NB4 (cell line): Measurements from ENCODE around the gene GOSR1.

Experiments
- DNase-seq: peaks from one replicate; pipeline ENCODE4 v3.0.0; 2010; ENCODE audit warnings: low read depth
- H3K4me3 ChIP-seq: one replicate; pipeline ENCODE4 v1.5.1; 2011; ENCODE audit warnings: mild to moderate bottlenecking, low read depth, low read length, moderate library complexity
- MAX ChIP-seq: IDR thresholded peaks from 2 replicates; pipeline ENCODE4 v1.6.1; 2011; ENCODE audit warnings: low read depth, low read length
- MYC ChIP-seq: IDR thresholded peaks from 2 replicates; pipeline ENCODE4 v1.6.1; 2011; ENCODE audit warnings: low read depth, low read length
- POLR2A ChIP-seq: IDR thresholded peaks from 2 replicates; pipeline ENCODE4 v1.6.1; 2011; ENCODE audit warnings: mild to moderate bottlenecking; ENCODE audit not compliant: insufficient read length; ENCODE audit errors: extremely low read depth
- TF ChIP-seq, protein P1 (sequence below): IDR thresholded peaks from one replicate; pipeline ENCODE4 v1.5.1; 2012; ENCODE audit warnings: low read depth, low read length

Gene GOSR1

GRCh38 chr17:30482555-30482954, 5.3 kb downstream of the GOSR1 start:
- no peak overlapping the region for H3K4me3 ChIP-seq
- DNase-seq = no peak
- TF ChIP-seq MAX (no peak), POLR2A (no peak), MYC (no peak)
- TF ChIP-seq, protein P1, sequence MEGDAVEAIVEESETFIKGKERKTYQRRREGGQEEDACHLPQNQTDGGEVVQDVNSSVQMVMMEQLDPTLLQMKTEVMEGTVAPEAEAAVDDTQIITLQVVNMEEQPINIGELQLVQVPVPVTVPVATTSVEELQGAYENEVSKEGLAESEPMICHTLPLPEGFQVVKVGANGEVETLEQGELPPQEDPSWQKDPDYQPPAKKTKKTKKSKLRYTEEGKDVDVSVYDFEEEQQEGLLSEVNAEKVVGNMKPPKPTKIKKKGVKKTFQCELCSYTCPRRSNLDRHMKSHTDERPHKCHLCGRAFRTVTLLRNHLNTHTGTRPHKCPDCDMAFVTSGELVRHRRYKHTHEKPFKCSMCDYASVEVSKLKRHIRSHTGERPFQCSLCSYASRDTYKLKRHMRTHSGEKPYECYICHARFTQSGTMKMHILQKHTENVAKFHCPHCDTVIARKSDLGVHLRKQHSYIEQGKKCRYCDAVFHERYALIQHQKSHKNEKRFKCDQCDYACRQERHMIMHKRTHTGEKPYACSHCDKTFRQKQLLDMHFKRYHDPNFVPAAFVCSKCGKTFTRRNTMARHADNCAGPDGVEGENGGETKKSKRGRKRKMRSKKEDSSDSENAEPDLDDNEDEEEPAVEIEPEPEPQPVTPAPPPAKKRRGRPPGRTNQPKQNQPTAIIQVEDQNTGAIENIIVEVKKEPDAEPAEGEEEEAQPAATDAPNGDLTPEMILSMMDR = no peak

GRCh38 chr17:30483159-30483558, 6.0 kb downstream of the GOSR1 start:
- TF ChIP-seq MYC (no peak), MAX (no peak), POLR2A (no peak)
- TF ChIP-seq, protein P1 = no peak
- no peak overlapping the region for H3K4me3 ChIP-seq
- no peak for DNase-seq

DNA sequence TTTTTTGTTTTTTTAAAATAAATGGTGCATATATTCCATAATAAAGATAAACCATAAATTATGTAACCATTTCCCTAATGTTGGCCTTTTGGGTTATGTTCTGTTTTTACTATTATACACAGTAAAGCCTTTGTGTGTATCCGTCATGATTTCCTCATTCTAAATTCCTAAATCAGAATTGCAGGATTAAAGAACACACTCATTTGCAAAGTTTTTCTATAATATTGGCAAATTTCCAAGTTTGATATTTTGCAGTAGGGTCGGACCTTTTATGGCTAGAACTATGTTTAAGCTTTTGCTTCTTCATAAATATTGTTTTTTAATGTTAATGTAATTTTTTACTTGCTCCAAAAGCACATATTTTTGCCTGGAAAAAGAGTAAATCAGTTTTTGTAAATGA, 16.6 kb downstream of the GOSR1 start:
- no peak overlapping the region for H3K4me3 ChIP-seq
- TF ChIP-seq POLR2A (no peak), MAX (no peak), MYC (no peak)
- TF ChIP-seq, protein P1 = no peak
- DNase-seq = no peak

- no peak overlapping the region for H3K4me3 ChIP-seq
- TF ChIP-seq POLR2A (no peak), MYC (no peak), MAX (no peak)
- TF ChIP-seq, protein P1 = no peak
- DNase-seq = no peak
Measured at GRCh38 chr17:30495586-30495985, 18.4 kb downstream of the GOSR1 start.

- TF ChIP-seq, protein P1 = no peak
- no peak for TF ChIP-seq MAX
- no peak overlapping the region for H3K4me3 ChIP-seq
- DNase-seq = no peak
Measured at GRCh38 chr17:30503558-30503957, 26.4 kb downstream of the GOSR1 start.

DNA sequence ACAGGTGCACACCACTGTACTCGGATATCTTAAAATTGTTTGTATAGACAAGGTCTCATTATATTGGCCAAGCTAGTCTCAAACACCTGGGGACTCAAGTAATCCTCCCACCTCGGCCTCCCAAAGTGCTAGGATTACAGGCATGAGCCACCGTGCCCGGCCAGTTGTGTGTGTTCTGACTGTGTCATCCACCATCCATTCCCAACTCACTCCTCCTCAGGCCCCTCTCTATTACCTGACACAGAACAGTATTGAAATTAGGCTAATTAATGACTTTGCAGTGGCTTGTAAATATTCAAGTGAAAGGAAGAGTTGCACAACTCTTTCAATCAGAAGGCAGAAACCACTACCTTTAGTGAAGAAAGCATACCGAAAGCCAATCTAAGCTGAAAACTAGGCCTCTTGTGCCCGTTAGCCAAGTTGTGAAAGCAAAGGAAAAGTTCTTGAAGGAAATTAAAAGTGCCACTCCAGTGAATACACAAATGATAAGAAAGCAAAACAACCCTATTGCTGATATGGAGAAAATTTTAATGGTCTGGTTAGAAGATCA, 28.7 kb downstream of the GOSR1 start:
- no peak for TF ChIP-seq POLR2A
- TF ChIP-seq, protein P1 = no peak
- H3K4me3 ChIP-seq = no peak overlapping the region
- no peak for DNase-seq
